ENCODE measurements around the gene CFAP100.

DNA sequence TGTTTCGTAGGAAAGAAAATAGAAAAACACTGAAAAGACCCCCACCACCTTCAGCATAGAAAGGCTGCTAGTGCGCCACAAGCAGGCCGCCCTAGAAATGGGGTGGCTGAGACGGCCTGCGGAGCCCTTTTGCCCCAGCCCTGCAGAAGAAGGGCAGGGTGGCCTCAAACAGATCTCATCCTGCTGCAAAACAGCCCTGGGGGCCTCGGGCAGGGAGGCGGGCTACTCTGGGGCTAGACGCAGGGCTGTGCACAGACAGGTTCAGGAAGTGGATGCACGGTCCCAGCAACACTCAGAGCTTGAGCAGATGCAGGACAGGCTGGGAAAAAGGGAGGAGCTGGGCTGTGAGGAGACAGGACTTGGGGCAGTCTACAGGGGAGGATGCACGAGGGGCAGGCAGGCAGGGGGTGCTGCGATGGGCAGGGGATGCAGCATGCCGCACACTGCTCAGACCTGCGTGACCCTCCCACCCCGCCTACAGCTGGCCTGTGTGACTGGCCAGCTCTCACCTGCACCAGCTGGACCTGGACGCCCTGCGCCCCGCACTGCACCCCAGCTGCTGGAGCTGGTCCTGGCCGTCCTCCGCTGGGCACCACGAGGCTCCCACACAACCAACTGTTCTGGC, 46.7 kb downstream of the CFAP100 start:
- TF ChIP-seq, protein P1, sequence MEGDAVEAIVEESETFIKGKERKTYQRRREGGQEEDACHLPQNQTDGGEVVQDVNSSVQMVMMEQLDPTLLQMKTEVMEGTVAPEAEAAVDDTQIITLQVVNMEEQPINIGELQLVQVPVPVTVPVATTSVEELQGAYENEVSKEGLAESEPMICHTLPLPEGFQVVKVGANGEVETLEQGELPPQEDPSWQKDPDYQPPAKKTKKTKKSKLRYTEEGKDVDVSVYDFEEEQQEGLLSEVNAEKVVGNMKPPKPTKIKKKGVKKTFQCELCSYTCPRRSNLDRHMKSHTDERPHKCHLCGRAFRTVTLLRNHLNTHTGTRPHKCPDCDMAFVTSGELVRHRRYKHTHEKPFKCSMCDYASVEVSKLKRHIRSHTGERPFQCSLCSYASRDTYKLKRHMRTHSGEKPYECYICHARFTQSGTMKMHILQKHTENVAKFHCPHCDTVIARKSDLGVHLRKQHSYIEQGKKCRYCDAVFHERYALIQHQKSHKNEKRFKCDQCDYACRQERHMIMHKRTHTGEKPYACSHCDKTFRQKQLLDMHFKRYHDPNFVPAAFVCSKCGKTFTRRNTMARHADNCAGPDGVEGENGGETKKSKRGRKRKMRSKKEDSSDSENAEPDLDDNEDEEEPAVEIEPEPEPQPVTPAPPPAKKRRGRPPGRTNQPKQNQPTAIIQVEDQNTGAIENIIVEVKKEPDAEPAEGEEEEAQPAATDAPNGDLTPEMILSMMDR (IDR thresholded peaks at IDR 0.05): no peak
- no peak for TF ChIP-seq POLR2A (IDR thresholded peaks at IDR 0.05)
